ENCODE measurements around the gene EMC8. TPM values are rescaled to one million over a fixed set of nuclear protein-coding genes. Genes with fewer than 3 reads are reported as not detected.

EMC8 gene
- total RNA-seq, 2 donors from 2014 or later, result 30.2 to 38.8 TPM

DNA sequence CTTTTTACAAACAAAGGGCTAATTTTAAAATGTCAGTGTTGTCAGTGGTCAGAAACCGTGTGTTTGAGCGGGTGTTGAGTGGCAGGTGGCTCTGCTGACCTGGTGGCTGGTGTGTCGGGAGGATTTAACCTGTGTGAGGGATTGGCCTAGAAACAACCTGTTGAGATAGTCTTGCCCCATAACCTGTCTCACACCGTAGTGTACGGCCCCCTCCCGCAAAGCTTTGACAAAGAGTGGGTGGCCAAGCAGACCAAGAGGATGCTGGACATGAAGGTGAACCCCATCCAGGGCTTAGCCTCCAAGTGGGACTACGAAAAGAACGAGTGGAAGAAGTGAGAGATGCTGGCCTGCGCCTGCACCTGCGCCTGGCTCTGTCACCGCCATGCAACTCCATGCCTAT lies 7.2 kb upstream of the EMC8 start:
- Histone ChIP-seq H3K4me1 (replicated peaks) (no peaks in the 10 kb centered on the region), H3K36me3 (peaks cover 14 to 23% of the 10 kb centered on the region in 2 donors), H3K4me3 (no peak overlapping the region), H3K27me3 (replicated peaks; ENCODE audit: insufficient read depth) (no peaks in the 10 kb centered on the region), H3K27ac (no peak overlapping the region), H3K9me3 (no peaks in the 10 kb centered on the region)
- TF ChIP-seq, protein P1, sequence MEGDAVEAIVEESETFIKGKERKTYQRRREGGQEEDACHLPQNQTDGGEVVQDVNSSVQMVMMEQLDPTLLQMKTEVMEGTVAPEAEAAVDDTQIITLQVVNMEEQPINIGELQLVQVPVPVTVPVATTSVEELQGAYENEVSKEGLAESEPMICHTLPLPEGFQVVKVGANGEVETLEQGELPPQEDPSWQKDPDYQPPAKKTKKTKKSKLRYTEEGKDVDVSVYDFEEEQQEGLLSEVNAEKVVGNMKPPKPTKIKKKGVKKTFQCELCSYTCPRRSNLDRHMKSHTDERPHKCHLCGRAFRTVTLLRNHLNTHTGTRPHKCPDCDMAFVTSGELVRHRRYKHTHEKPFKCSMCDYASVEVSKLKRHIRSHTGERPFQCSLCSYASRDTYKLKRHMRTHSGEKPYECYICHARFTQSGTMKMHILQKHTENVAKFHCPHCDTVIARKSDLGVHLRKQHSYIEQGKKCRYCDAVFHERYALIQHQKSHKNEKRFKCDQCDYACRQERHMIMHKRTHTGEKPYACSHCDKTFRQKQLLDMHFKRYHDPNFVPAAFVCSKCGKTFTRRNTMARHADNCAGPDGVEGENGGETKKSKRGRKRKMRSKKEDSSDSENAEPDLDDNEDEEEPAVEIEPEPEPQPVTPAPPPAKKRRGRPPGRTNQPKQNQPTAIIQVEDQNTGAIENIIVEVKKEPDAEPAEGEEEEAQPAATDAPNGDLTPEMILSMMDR (IDR thresholded peaks at IDR 0.05), result no peak
- no peak for TF ChIP-seq POLR2A (IDR thresholded peaks at IDR 0.05)
- TF ChIP-seq POLR2AphosphoS5 (IDR thresholded peaks at IDR 0.05), result no peak
- WGBS, result 93% methylated on average over 11 of the region's 11 CpGs
- DNase-seq (ENCODE audit: low spot score), result no peak
- intact Hi-C loops (cut with DNase I), result no loop called here

DNA sequence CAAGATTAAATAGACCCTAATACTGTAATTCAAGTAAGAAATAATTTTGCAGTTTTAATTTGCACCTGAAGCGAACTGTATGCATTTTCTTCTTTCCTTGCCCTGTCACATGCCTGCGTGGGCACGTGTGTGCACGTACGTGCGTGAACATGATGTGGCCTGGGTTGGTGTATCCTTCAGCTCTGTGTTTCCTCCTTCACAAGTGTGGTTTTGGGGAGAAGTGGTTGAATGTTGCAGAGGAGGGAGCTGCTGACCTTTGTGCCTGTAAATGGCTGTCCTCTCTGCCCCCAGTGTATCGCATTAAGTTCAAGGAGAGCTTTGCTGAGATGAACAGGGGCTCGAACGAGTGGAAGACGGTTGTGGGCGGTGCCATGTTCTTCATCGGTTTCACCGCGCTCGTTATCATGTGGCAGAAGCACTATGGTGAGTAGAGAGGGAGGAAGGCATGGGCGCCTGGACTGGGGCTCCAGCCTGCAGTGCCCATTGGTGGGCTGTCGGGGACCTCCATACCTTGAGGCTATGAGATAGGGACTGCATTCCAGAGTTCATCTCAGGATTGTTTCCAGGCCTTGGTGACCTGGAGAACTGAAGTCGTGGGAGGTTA lies 6.2 kb upstream of the EMC8 start:
- H3K27ac ChIP-seq, result no peak overlapping the region
- H3K27me3 ChIP-seq (replicated peaks; ENCODE audit: insufficient read depth), result no peaks in the 10 kb centered on the region
- no peaks in the 10 kb centered on the region for H3K4me1 ChIP-seq (replicated peaks)
- no peak for DNase-seq (ENCODE audit: low spot score)
- WGBS, result 83% methylated on average over 18 of the region's 18 CpGs
- TF ChIP-seq, protein P1 (IDR thresholded peaks at IDR 0.05), result no peak
- no peak for TF ChIP-seq POLR2A (IDR thresholded peaks at IDR 0.05)
- no peak for TF ChIP-seq POLR2AphosphoS5 (IDR thresholded peaks at IDR 0.05)
- peaks cover 14 to 23% of the 10 kb centered on the region in 2 donors for H3K36me3 ChIP-seq
- H3K4me3 ChIP-seq, result no peak overlapping the region
- no peaks in the 10 kb centered on the region for H3K9me3 ChIP-seq
- intact Hi-C loops (cut with DNase I), result no loop called here

- intact Hi-C loops (cut with DNase I), result no loop called here
- H3K27ac ChIP-seq, result no peak overlapping the region
- H3K27me3 ChIP-seq (replicated peaks; ENCODE audit: insufficient read depth), result no peaks in the 10 kb centered on the region
- peaks cover 2% of the 10 kb centered on the region for H3K4me1 ChIP-seq (replicated peaks)
- TF ChIP-seq POLR2A (IDR thresholded peaks at IDR 0.05), result no peak
- TF ChIP-seq, protein P1 (IDR thresholded peaks at IDR 0.05), result no peak
- no peak for TF ChIP-seq POLR2AphosphoS5 (IDR thresholded peaks at IDR 0.05)
- no peak for DNase-seq (ENCODE audit: low spot score)
- no peaks in the 10 kb centered on the region for H3K9me3 ChIP-seq
- H3K36me3 ChIP-seq, result peaks cover 14 to 23% of the 10 kb centered on the region in 2 donors
- no peak overlapping the region for H3K4me3 ChIP-seq
- 75% methylated on average over 13 of the region's 14 CpGs for WGBS
Observed at GRCh38 chr16:85803570-85803969, 4.2 kb upstream of the EMC8 start.

DNA sequence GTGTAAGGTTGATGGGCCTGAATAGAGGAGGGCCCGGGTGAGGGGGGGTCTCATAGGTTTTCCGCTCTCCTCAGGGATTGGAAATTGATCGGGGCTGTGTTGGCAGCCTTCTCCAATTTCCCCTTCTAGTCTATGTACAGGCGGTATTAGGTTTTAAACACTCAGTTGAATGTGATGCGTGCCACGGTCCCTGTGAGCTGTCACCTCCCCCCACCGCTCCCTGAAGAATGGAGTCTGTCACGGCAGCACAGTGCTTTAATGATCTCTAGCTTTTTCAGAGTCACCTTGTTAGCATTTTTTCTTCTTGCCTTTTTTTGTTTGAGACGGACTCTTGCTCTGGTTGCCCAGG lies 951 bp upstream of the EMC8 start:
- peak overlapping the region; percentile 76 to 78 for H3K27ac ChIP-seq
- DNase-seq (ENCODE audit: low spot score), result no peak
- H3K27me3 ChIP-seq (replicated peaks; ENCODE audit: insufficient read depth), result no peaks in the 10 kb centered on the region
- intact Hi-C loops (cut with DNase I), result no loop called here
- peaks cover 7% of the 10 kb centered on the region for H3K4me1 ChIP-seq (replicated peaks)
- TF ChIP-seq POLR2A (IDR thresholded peaks at IDR 0.05), result no peak
- no peak for TF ChIP-seq POLR2AphosphoS5 (IDR thresholded peaks at IDR 0.05)
- TF ChIP-seq, protein P1 (IDR thresholded peaks at IDR 0.05), result no peak
- H3K36me3 ChIP-seq, result peaks cover 7 to 8% of the 10 kb centered on the region in 2 donors
- H3K4me3 ChIP-seq, result peak overlapping the region; percentile 99
- WGBS, result 5% methylated on average over 9 of the region's 9 CpGs
- no peaks in the 10 kb centered on the region for H3K9me3 ChIP-seq

- DNase-seq (ENCODE audit: low spot score), result no peak
- intact Hi-C loops (cut with DNase I), result no loop called here
- Histone ChIP-seq H3K4me3 (peak overlapping the region; percentile 99), H3K27ac (peak overlapping the region; percentile 76 to 78), H3K9me3 (no peaks in the 10 kb centered on the region), H3K27me3 (replicated peaks; ENCODE audit: insufficient read depth) (no peaks in the 10 kb centered on the region), H3K4me1 (replicated peaks) (peaks cover 7% of the 10 kb centered on the region), H3K36me3 (no peaks in the 10 kb centered on the region)
- TF ChIP-seq POLR2AphosphoS5 (IDR thresholded peaks at IDR 0.05), result no peak
- no peak for TF ChIP-seq POLR2A (IDR thresholded peaks at IDR 0.05)
- TF ChIP-seq, protein P1 (IDR thresholded peaks at IDR 0.05), result no peak
- WGBS, result 1% methylated on average over 24 of the region's 51 CpGs
Observed at GRCh38 chr16:85798901-85799496, 345 bp downstream of the EMC8 start.
